KBM-7 (cell line): Measurements from ENCODE around the gene RBM15.

Experiments used
- DNase-seq: peaks from one replicate; pipeline ENCODE4 v3.0.0-alpha.2; 2015
- in situ Hi-C: fragments of 300-500 bp; cut with MboI; formaldehyde crosslinking; loops from 2 replicates; pipeline ENCODE4 v1.14.3; 2020; ENCODE audit warnings: low sequenced_read_pairs, low pct_unique_long_range_greater_than_20kb, mixed read lengths

RBM15 gene

GRCh38 chr1:110345480-110345879 lies 6.3 kb downstream of the RBM15 start:
- no peak for DNase-seq
- in situ Hi-C loops: no loop called here

- no peak for DNase-seq
- in situ Hi-C loops: no loop called here
These were observed 7.5 kb downstream of the RBM15 start for GRCh38 chr1:110346690-110347089.

GRCh38 chr1:110347182-110347893 lies 8.2 kb downstream of the RBM15 start:
- in situ Hi-C loops: no loop called here
- DNase-seq: no peak

GRCh38 chr1:110348050-110348449 lies 8.9 kb downstream of the RBM15 start:
- in situ Hi-C loops: no loop called here
- no peak for DNase-seq

GRCh38 chr1:110348771-110349170 lies 9.6 kb downstream of the RBM15 start:
- no peak for DNase-seq
- in situ Hi-C loops: no loop called here

- no peak for DNase-seq
- in situ Hi-C loops: no loop called here
These were observed 11.2 kb downstream of the RBM15 start for GRCh38 chr1:110350360-110350759.

- no peak for DNase-seq
- in situ Hi-C loops: no loop called here
These were observed 16.1 kb downstream of the RBM15 start for GRCh38 chr1:110355321-110355720.

GRCh38 chr1:110356379-110356778 lies 17.2 kb downstream of the RBM15 start:
- in situ Hi-C loops: no loop called here
- no peak for DNase-seq

GRCh38 chr1:110360431-110360830 lies 21.3 kb downstream of the RBM15 start:
- in situ Hi-C loops: no loop called here
- no peak for DNase-seq

GRCh38 chr1:110361856-110362255 lies 22.7 kb downstream of the RBM15 start:
- no peak for DNase-seq
- in situ Hi-C loops: no loop called here

GRCh38 chr1:110364221-110364620 lies 25.0 kb downstream of the RBM15 start:
- no peak for DNase-seq
- in situ Hi-C loops: no loop called here

- no peak for DNase-seq
- in situ Hi-C loops: no loop called here
These were observed 31.6 kb downstream of the RBM15 start for GRCh38 chr1:110370827-110371226.

- DNase-seq: no peak
- in situ Hi-C loops: no loop called here
These were observed 36.3 kb downstream of the RBM15 start for GRCh38 chr1:110375490-110375889.

GRCh38 chr1:110380672-110381283 lies 41.6 kb downstream of the RBM15 start:
- in situ Hi-C loops: no loop called here
- DNase-seq: no peak

GRCh38 chr1:110383251-110383990 lies 44.2 kb downstream of the RBM15 start:
- DNase-seq: peak; percentile 46
- in situ Hi-C loops: no loop called here

- in situ Hi-C loops: no loop called here
- DNase-seq: no peak
These were observed 45.6 kb downstream of the RBM15 start for GRCh38 chr1:110384581-110385321.

GRCh38 chr1:110385369-110385768 lies 46.2 kb downstream of the RBM15 start:
- DNase-seq: no peak
- in situ Hi-C loops: no loop called here

- DNase-seq: no peak
- in situ Hi-C loops: no loop called here
These were observed 48.0 kb downstream of the RBM15 start for GRCh38 chr1:110387048-110387754.

GRCh38 chr1:110390096-110390495 lies 50.9 kb downstream of the RBM15 start:
- no peak for DNase-seq
- in situ Hi-C loops: no loop called here
